ENCODE results near the gene AJAP1.

AJAP1 gene

GRCh38 chr1:4725416-4725815 lies 71.0 kb downstream of the AJAP1 start:
- CTCF ChIA-PET = no interaction called here
- DNase-seq (ENCODE audit: extremely low spot score) = no peak
- TF ChIP-seq, protein P1, sequence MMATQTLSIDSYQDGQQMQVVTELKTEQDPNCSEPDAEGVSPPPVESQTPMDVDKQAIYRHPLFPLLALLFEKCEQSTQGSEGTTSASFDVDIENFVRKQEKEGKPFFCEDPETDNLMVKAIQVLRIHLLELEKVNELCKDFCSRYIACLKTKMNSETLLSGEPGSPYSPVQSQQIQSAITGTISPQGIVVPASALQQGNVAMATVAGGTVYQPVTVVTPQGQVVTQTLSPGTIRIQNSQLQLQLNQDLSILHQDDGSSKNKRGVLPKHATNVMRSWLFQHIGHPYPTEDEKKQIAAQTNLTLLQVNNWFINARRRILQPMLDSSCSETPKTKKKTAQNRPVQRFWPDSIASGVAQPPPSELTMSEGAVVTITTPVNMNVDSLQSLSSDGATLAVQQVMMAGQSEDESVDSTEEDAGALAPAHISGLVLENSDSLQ (IDR thresholded peaks at IDR 0.05) = no peak
- TF ChIP-seq ZNF384 (IDR thresholded peaks at IDR 0.05) (no peak), ARNT (IDR thresholded peaks at IDR 0.05) (no peak), FOXM1 (IDR thresholded peaks at IDR 0.05; ENCODE audit: borderline replicate concordance) (no peak), SUZ12 (IDR thresholded peaks at IDR 0.05) (no peak), BHLHE40 (IDR thresholded peaks at IDR 0.05; ENCODE audit: borderline replicate concordance) (no peak), HDGF (IDR thresholded peaks at IDR 0.05; ENCODE audit: borderline replicate concordance) (no peak), CTBP1 (IDR thresholded peaks at IDR 0.05; ENCODE audit: borderline replicate concordance) (no peak), LEF1 (IDR thresholded peaks at IDR 0.05; ENCODE audit: borderline replicate concordance) (no peak), FOXK2 (IDR thresholded peaks at IDR 0.05) (no peak), NFRKB (IDR thresholded peaks at IDR 0.05) (no peak), ELF4 (IDR thresholded peaks at IDR 0.05) (no peak), L3MBTL2 (conservative IDR thresholded peaks at IDR 0.05) (no peak), TARDBP (IDR thresholded peaks at IDR 0.05) (no peak), SP1 (IDR thresholded peaks at IDR 0.05) (no peak), FOXA1 (IDR thresholded peaks at IDR 0.05) (no peak)
- POLR2A ChIA-PET = no interaction called here

DNA sequence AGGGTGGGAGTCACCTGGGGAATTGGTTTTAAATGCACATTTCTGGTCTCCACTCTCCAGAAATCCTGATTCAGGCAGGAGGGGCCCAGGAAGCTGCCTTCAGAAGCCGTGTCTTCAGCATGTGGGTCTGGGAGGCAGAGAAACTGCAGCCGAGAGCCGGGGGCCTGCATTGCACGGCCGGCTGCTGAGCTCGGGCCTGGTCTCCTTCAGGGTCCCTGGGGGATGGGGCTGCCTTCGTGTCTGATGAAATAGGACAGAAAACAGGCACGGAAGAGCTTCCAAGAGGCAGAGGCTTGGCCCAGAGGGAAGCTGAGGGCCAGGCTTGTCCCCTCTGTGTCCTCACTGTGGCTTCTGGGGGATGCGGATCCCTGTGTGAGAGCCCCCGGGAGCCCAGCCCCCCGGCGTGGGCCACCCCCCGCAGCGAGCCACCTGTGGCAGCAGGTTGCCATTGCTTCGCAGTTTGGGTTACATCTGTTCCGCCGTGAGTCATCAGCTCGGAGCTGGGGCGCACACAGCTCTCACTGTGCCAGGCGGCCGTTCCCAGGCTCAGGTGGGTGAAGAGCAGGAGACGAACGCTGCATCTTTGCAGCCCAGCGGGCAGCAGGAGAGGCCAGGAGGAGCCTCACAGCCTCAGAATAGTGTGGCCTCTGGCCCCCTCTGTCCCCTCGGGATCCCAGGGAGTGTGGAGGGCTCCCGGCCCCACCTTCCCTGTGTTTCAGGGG lies 72.4 kb downstream of the AJAP1 start:
- no peak for DNase-seq (ENCODE audit: extremely low spot score)
- no peak for TF ChIP-seq LEF1 (IDR thresholded peaks at IDR 0.05; ENCODE audit: borderline replicate concordance)
- no peak for TF ChIP-seq FOXK2 (IDR thresholded peaks at IDR 0.05)
- no peak for TF ChIP-seq FOXA1 (IDR thresholded peaks at IDR 0.05)
- TF ChIP-seq BHLHE40 (IDR thresholded peaks at IDR 0.05; ENCODE audit: borderline replicate concordance) = no peak
- TF ChIP-seq L3MBTL2 (conservative IDR thresholded peaks at IDR 0.05) = no peak
- no peak for TF ChIP-seq TARDBP (IDR thresholded peaks at IDR 0.05)
- POLR2A ChIA-PET = no interaction called here
- CTCF ChIA-PET = no interaction called here

DNA sequence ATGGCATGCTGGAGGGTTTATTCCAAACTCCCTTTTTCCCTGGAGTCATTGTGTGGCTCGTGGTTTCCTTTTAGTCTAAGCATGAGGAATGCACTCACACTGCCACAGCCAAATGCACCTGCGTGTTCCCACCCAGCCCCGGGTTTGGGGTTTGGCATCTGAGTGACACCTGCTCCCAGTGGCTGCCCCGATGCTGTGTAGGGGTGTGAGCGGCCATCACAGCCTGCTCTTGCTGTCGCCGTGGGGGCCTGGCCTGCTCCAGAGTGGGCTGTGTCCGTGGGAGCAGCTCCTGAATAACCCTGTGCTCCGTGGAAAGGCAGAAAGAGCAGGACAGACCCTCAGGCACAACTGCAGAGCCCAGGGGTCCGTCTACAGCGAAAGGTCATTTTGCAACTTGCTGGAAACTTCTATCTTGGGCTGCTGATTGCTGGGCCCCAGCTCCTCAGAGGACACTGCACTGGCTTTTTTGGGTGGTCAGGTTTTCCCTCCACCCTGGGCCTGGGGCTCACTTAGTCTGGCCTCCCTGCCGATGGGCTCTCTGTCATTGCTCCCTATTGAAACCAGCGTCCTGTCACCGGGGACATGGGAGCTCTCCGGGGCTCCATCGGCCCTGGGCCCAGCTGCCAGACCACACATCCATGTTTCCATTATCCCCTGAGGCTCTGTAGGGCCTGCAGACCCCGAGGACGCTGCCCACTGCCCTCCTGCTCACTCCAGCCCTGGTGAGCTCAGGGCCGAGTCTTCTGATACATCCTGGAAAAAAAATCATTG lies 74.1 kb downstream of the AJAP1 start:
- DNase-seq (ENCODE audit: extremely low spot score) = no peak
- ChIA-PET CTCF (no interaction called here), POLR2A (interaction anchor here (1.0 kb wide), 1 partner anchor 9 kb away, joined by 3 read pairs; no protein-coding TSS in a partner anchor)
- TF ChIP-seq HDGF (IDR thresholded peaks at IDR 0.05; ENCODE audit: borderline replicate concordance) (no peak), FOXA1 (IDR thresholded peaks at IDR 0.05) (no peak), BHLHE40 (IDR thresholded peaks at IDR 0.05; ENCODE audit: borderline replicate concordance) (no peak), SP1 (IDR thresholded peaks at IDR 0.05) (no peak), ARNT (IDR thresholded peaks at IDR 0.05) (no peak), NFRKB (IDR thresholded peaks at IDR 0.05) (no peak), ELF4 (IDR thresholded peaks at IDR 0.05) (no peak), SUZ12 (IDR thresholded peaks at IDR 0.05) (no peak), LEF1 (IDR thresholded peaks at IDR 0.05; ENCODE audit: borderline replicate concordance) (no peak), CTBP1 (IDR thresholded peaks at IDR 0.05; ENCODE audit: borderline replicate concordance) (no peak), FOXK2 (IDR thresholded peaks at IDR 0.05) (no peak), FOXM1 (IDR thresholded peaks at IDR 0.05; ENCODE audit: borderline replicate concordance) (no peak)

GRCh38 chr1:4729090-4729471 lies 74.7 kb downstream of the AJAP1 start:
- DNase-seq (ENCODE audit: extremely low spot score) = no peak
- no peak for TF ChIP-seq FOXK2 (IDR thresholded peaks at IDR 0.05)
- TF ChIP-seq LEF1 (IDR thresholded peaks at IDR 0.05; ENCODE audit: borderline replicate concordance) = no peak
- no peak for TF ChIP-seq ZNF384 (IDR thresholded peaks at IDR 0.05)
- no peak for TF ChIP-seq FOXM1 (IDR thresholded peaks at IDR 0.05; ENCODE audit: borderline replicate concordance)
- no peak for TF ChIP-seq L3MBTL2 (conservative IDR thresholded peaks at IDR 0.05)
- TF ChIP-seq SUZ12 (IDR thresholded peaks at IDR 0.05) = no peak
- no peak for TF ChIP-seq SP1 (IDR thresholded peaks at IDR 0.05)
- no peak for TF ChIP-seq ARNT (IDR thresholded peaks at IDR 0.05)
- no peak for TF ChIP-seq FOXA1 (IDR thresholded peaks at IDR 0.05)
- TF ChIP-seq HDGF (IDR thresholded peaks at IDR 0.05; ENCODE audit: borderline replicate concordance) = no peak
- no peak for TF ChIP-seq BHLHE40 (IDR thresholded peaks at IDR 0.05; ENCODE audit: borderline replicate concordance)
- TF ChIP-seq NFRKB (IDR thresholded peaks at IDR 0.05) = no peak
- TF ChIP-seq CTBP1 (IDR thresholded peaks at IDR 0.05; ENCODE audit: borderline replicate concordance) = no peak
- TF ChIP-seq TARDBP (IDR thresholded peaks at IDR 0.05) = no peak
- no peak for TF ChIP-seq ELF4 (IDR thresholded peaks at IDR 0.05)
- TF ChIP-seq, protein P1 (IDR thresholded peaks at IDR 0.05) = no peak
- CTCF ChIA-PET = no interaction called here
- POLR2A ChIA-PET = interaction anchor here (1.0 kb wide), 1 partner anchor 9 kb away, joined by 3 read pairs; no protein-coding TSS in a partner anchor

DNA sequence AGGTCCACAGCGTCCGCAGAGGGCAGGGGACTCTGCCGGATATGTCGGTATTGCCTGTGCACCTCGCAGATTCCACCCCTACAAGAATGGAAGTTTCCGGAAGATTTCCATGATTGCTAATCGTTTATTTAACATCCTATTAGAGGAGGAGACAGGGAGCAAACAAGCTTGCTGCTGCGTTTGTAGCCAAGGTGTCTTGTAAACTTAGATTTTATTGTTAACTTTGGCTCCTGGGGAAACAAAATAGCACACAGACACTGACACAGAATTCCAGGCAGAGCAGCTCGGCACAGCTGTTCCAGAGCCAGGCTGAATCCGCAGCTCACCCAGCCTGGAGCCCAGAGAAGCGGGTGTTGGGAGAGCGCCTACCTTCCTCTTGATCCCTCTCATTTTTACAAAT lies 75.7 kb downstream of the AJAP1 start:
- CTCF ChIA-PET = no interaction called here
- TF ChIP-seq SP1 (IDR thresholded peaks at IDR 0.05) = no peak
- TF ChIP-seq SUZ12 (IDR thresholded peaks at IDR 0.05) = no peak
- no peak for TF ChIP-seq TARDBP (IDR thresholded peaks at IDR 0.05)
- TF ChIP-seq FOXK2 (IDR thresholded peaks at IDR 0.05) = no peak
- TF ChIP-seq CTBP1 (IDR thresholded peaks at IDR 0.05; ENCODE audit: borderline replicate concordance) = no peak
- TF ChIP-seq HDGF (IDR thresholded peaks at IDR 0.05; ENCODE audit: borderline replicate concordance) = no peak
- no peak for TF ChIP-seq NFRKB (IDR thresholded peaks at IDR 0.05)
- TF ChIP-seq ARNT (IDR thresholded peaks at IDR 0.05) = no peak
- TF ChIP-seq LEF1 (IDR thresholded peaks at IDR 0.05; ENCODE audit: borderline replicate concordance) = no peak
- DNase-seq (ENCODE audit: extremely low spot score) = no peak
- POLR2A ChIA-PET = no interaction called here

Data from HEK293T (cell line).